Activated T-cell treated with anti-CD3 and anti-CD28 coated beads, Interleukin-2, amount 50 U/mL, for 24 hours (primary cell): ENCODE data around the gene TRAPPC2.
"Not testable (repeated sequence)": the region's sequence is repeated elsewhere in the genome, so short reads cannot be mapped to it uniquely, and the experiment has no call there.

Experiments
- DNase-seq: peaks from one replicate; pipeline ENCODE4 v3.0.0-alpha.2; 2020
- H3K27ac Mint-ChIP-seq: 2 replicates; pipeline ENCODE4 v1.8.0; 2020; ENCODE audit warnings: mild to moderate bottlenecking, mixed read lengths
- H3K27me3 Mint-ChIP-seq: 2 replicates; pipeline ENCODE4 v1.8.0; 2020; ENCODE audit warnings: mixed read lengths
- H3K36me3 Mint-ChIP-seq: 2 replicates; pipeline ENCODE4 v1.8.0; 2020; ENCODE audit warnings: low read depth, mixed read lengths
- H3K4me1 Mint-ChIP-seq: 2 replicates; pipeline ENCODE4 v1.8.0; 2020; ENCODE audit warnings: low read depth, mixed read lengths
- H3K4me3 Mint-ChIP-seq: 2 replicates; pipeline ENCODE4 v1.8.0; 2020; ENCODE audit warnings: mild to moderate bottlenecking, moderate library complexity, mixed read lengths
- H3K9me3 Mint-ChIP-seq: 2 replicates; pipeline ENCODE4 v1.8.0; 2020; ENCODE audit warnings: mixed read lengths

TRAPPC2 gene

GRCh38 chrX:13684361-13684760, 50.1 kb downstream of the TRAPPC2 start:
- no peak for DNase-seq
- H3K27me3 Mint-ChIP-seq: peaks cover 58% of the 10 kb centered on the region
- peaks cover 2% of the 10 kb centered on the region for H3K36me3 Mint-ChIP-seq
- no peaks in the 10 kb centered on the region for H3K9me3 Mint-ChIP-seq
- H3K27ac Mint-ChIP-seq: no peak overlapping the region
- H3K4me3 Mint-ChIP-seq: no peak overlapping the region
- H3K4me1 Mint-ChIP-seq: peaks cover 34% of the 10 kb centered on the region

- no peaks in the 10 kb centered on the region for H3K9me3 Mint-ChIP-seq
- peaks cover 15% of the 10 kb centered on the region for H3K4me1 Mint-ChIP-seq
- peaks cover 66% of the 10 kb centered on the region for H3K27me3 Mint-ChIP-seq
- no peaks in the 10 kb centered on the region for H3K36me3 Mint-ChIP-seq
- no peak overlapping the region for H3K4me3 Mint-ChIP-seq
- H3K27ac Mint-ChIP-seq: no peak overlapping the region
- DNase-seq: no peak
These were observed 52.8 kb downstream of the TRAPPC2 start for GRCh38 chrX:13681595-13681994.

GRCh38 chrX:13679700-13680099, 54.7 kb downstream of the TRAPPC2 start:
- H3K4me3 Mint-ChIP-seq, H3K27ac Mint-ChIP-seq, DNase-seq, H3K4me1 Mint-ChIP-seq, H3K36me3 Mint-ChIP-seq, H3K9me3 Mint-ChIP-seq: not testable (repeated sequence)
- H3K27me3 Mint-ChIP-seq: peaks cover 55% of the 10 kb centered on the region

DNA sequence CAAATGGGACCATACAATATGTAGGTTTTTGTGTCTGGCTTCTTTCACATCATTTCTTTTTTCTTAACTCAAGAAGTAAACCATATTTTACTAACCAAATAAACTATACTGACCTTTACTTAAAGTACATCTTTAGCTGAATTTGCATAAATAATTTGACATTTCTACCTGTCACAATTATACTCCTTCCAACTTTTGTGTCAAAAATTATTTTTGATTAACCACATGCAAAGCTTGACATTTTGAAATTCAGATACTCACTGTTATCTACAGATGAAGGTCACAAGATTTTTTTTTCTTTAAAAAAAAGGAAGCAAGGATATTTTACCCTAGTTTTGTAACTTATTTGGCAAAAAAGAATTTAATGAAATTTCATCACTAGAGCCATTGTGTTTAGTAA, 57.5 kb downstream of the TRAPPC2 start:
- DNase-seq: no peak
- H3K4me1 Mint-ChIP-seq: no peaks in the 10 kb centered on the region
- no peak overlapping the region for H3K4me3 Mint-ChIP-seq
- peaks cover 65% of the 10 kb centered on the region for H3K27me3 Mint-ChIP-seq
- H3K9me3 Mint-ChIP-seq: no peaks in the 10 kb centered on the region
- no peak overlapping the region for H3K27ac Mint-ChIP-seq
- H3K36me3 Mint-ChIP-seq: no peaks in the 10 kb centered on the region

DNA sequence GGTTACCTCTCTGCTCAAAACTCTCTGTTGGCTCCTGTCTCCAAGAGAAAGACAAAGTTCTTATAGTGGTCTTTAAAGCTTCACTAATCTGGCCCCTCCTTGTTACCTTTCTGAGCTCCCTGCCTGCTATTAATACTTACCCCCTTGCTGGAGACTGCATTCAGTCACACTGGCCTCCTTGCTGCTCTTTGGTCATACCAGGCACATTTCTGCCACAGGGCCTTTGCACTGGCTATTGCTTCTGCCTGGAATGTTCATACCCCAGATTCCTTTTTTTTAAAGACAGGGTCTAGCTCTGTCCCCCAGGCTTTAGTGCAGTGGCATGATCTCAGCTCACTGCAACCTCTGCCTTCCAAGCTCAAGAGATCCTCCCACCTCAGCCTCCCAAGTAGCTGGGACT, 61.4 kb downstream of the TRAPPC2 start:
- Mint-ChIP-seq H3K36me3 (peaks cover 3% of the 10 kb centered on the region), H3K9me3 (no peaks in the 10 kb centered on the region), H3K27ac (no peak overlapping the region), H3K27me3 (peaks cover 58% of the 10 kb centered on the region), H3K4me3 (no peak overlapping the region), H3K4me1 (peaks cover 22% of the 10 kb centered on the region)
- DNase-seq: no peak

DNA sequence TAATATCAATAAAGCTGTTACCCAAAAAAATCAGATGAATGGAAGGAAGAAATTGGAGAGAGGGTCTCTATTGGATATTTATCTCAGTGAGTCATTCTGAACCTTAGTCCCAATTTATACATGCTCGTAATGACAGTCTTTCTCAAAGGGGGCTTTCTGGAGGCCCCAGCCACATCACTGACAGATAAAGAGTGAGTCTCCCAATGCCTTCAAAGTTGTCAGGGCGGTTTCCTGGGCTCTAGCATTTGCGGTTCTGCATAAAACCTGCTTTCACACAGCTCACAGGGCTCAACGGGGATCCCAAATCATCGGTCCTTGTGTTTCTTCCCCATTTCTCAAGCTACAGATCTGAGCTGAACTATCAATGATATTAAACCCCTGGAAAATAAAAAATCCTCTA, 64.2 kb downstream of the TRAPPC2 start:
- Mint-ChIP-seq H3K36me3 (peaks cover 3% of the 10 kb centered on the region), H3K27me3 (peaks cover 60% of the 10 kb centered on the region), H3K4me3 (peak overlapping the region; percentile 74), H3K9me3 (no peaks in the 10 kb centered on the region), H3K27ac (peak overlapping the region; percentile 97), H3K4me1 (peaks cover 23% of the 10 kb centered on the region)
- no peak for DNase-seq

- not testable (repeated sequence) for DNase-seq, H3K36me3 Mint-ChIP-seq, H3K9me3 Mint-ChIP-seq
- Mint-ChIP-seq H3K4me3 (peak overlapping the region; percentile 74), H3K27ac (peak overlapping the region; percentile 97), H3K27me3 (peaks cover 60% of the 10 kb centered on the region), H3K4me1 (peaks cover 23% of the 10 kb centered on the region)
These were observed 64.7 kb downstream of the TRAPPC2 start for GRCh38 chrX:13669755-13670154.

DNA sequence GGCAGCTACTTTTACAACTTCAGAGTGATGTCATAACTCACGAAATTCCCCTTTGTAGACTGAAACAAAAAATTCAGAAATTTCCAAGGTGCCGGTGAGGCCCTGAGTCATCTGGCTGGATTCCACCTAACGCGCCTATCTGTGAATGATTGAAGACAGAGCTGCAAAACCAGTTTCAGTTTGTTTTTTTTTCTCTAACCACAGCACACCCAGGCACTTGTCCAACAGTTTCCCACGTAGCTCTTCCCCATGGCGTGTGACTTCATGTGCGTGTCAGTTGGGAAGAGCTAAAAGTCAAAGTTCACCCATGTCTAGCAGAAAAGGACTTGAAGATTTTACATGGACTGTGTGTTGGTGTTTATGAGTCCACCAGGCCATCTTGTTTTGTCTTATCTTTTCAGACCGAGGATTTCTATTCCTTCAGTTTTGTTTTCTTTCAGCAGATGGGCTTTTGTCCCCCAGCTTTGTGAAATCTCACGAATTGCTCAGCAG, 65.1 kb downstream of the TRAPPC2 start:
- peak overlapping the region; percentile 74 for H3K4me3 Mint-ChIP-seq
- peak; percentile 61 for DNase-seq
- H3K9me3 Mint-ChIP-seq: no peaks in the 10 kb centered on the region
- peaks cover 61% of the 10 kb centered on the region for H3K27me3 Mint-ChIP-seq
- peaks cover 23% of the 10 kb centered on the region for H3K4me1 Mint-ChIP-seq
- H3K27ac Mint-ChIP-seq: peak overlapping the region; percentile 97
- peaks cover 7% of the 10 kb centered on the region for H3K36me3 Mint-ChIP-seq

DNA sequence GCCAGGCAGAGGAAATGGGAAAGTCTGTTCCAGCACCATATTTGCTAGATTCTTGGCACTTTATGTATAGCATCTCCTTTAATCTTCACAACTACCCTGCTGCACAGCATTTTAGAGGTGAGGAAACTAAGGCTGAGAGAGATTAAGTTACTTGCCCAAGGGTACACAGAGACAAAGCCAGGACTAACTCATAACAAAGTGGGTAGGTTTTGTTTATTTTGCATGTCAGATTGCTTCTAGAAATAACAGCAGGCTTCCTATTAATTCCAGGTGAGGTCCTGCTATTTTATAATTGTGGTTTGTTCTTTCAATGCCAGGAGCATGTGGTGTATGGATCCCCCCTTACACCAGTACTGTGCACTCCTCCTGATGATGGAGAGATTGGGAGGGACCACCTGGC, 66.5 kb downstream of the TRAPPC2 start:
- Mint-ChIP-seq H3K27me3 (peaks cover 67% of the 10 kb centered on the region), H3K9me3 (no peaks in the 10 kb centered on the region), H3K4me3 (no peak overlapping the region), H3K4me1 (peaks cover 23% of the 10 kb centered on the region), H3K36me3 (peaks cover 21% of the 10 kb centered on the region), H3K27ac (no peak overlapping the region)
- DNase-seq: no peak

DNA sequence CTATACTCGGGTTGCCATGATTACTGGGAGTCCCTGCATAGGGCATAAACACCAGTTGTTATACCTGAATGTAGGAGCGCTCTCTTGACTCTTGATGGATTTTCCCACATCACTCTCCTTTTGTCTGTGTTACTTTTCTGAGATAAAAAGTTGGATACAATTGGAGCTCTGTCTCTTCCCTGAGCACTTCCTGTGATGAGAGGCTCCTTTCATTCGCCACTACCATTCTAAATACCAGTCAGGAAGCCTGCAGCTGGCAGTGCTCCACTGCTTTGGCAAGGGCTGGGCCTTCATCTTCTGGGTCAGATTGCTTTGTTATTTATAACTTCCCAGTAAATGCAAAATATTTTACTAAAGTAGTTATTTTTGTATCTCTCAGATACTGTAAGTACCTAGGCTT, 67.6 kb downstream of the TRAPPC2 start:
- H3K4me1 Mint-ChIP-seq: peaks cover 29% of the 10 kb centered on the region
- H3K9me3 Mint-ChIP-seq: no peaks in the 10 kb centered on the region
- H3K27ac Mint-ChIP-seq: no peak overlapping the region
- peaks cover 66% of the 10 kb centered on the region for H3K27me3 Mint-ChIP-seq
- no peak overlapping the region for H3K4me3 Mint-ChIP-seq
- DNase-seq: no peak
- H3K36me3 Mint-ChIP-seq: peaks cover 28% of the 10 kb centered on the region

- Mint-ChIP-seq H3K4me3 (no peak overlapping the region), H3K27ac (no peak overlapping the region), H3K27me3 (peaks cover 50% of the 10 kb centered on the region), H3K4me1 (peaks cover 19% of the 10 kb centered on the region), H3K9me3 (no peaks in the 10 kb centered on the region), H3K36me3 (peaks cover 37% of the 10 kb centered on the region)
- DNase-seq: no peak
These were observed 70.4 kb downstream of the TRAPPC2 start for GRCh38 chrX:13664020-13664419.

DNA sequence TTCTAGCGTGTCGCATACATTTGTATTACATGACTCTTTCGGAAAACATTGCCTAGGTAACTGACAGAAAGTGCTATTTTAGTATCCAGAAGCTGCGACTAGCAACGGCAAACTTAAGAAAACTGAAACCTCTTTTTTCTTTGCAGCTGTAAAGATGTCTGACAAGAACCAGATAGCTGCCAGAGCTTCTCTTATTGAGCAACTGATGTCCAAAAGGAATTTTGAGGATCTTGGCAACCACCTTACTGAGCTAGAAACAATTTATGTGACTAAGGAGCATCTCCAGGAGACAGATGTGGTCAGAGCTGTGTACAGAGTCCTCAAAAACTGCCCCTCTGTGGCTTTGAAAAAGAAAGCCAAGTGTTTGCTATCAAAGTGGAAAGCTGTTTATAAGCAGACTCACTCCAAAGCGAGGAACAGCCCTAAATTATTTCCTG, 72.0 kb downstream of the TRAPPC2 start:
- no peaks in the 10 kb centered on the region for H3K9me3 Mint-ChIP-seq
- H3K27ac Mint-ChIP-seq: peak overlapping the region; percentile 14
- no peak for DNase-seq
- H3K36me3 Mint-ChIP-seq: peaks cover 37% of the 10 kb centered on the region
- peaks cover 18% of the 10 kb centered on the region for H3K4me1 Mint-ChIP-seq
- peaks cover 49% of the 10 kb centered on the region for H3K27me3 Mint-ChIP-seq
- H3K4me3 Mint-ChIP-seq: peak overlapping the region; percentile 46
